ENCODE data around the gene ZNF367.

GRCh38 chr9:96376891-96377874, 41.0 kb downstream of the ZNF367 start:
- TF ChIP-seq, protein P1, sequence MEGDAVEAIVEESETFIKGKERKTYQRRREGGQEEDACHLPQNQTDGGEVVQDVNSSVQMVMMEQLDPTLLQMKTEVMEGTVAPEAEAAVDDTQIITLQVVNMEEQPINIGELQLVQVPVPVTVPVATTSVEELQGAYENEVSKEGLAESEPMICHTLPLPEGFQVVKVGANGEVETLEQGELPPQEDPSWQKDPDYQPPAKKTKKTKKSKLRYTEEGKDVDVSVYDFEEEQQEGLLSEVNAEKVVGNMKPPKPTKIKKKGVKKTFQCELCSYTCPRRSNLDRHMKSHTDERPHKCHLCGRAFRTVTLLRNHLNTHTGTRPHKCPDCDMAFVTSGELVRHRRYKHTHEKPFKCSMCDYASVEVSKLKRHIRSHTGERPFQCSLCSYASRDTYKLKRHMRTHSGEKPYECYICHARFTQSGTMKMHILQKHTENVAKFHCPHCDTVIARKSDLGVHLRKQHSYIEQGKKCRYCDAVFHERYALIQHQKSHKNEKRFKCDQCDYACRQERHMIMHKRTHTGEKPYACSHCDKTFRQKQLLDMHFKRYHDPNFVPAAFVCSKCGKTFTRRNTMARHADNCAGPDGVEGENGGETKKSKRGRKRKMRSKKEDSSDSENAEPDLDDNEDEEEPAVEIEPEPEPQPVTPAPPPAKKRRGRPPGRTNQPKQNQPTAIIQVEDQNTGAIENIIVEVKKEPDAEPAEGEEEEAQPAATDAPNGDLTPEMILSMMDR (IDR thresholded peaks at IDR 0.05; ENCODE audit: low read depth, low read length): no peak
- TF ChIP-seq EZH2phosphoT487 (IDR thresholded peaks at IDR 0.05; ENCODE audit: low read depth): no peak
